ENCODE data around the gene POU6F2.

Gene POU6F2

GRCh38 chr7:39069896-39070881 is 92.5 kb downstream of the POU6F2 start:
- H3K4me3 Mint-ChIP-seq, result no peak overlapping the region
- no peaks in the 10 kb centered on the region for H3K27me3 Mint-ChIP-seq
- no peaks in the 10 kb centered on the region for H3K4me1 Mint-ChIP-seq (ENCODE audit: low read depth)
- H3K27ac Mint-ChIP-seq, result no peak overlapping the region
- H3K9me3 Mint-ChIP-seq, result no peaks in the 10 kb centered on the region
- H3K36me3 Mint-ChIP-seq (ENCODE audit: low read depth), result no peaks in the 10 kb centered on the region

GRCh38 chr7:39071116-39071515 is 93.4 kb downstream of the POU6F2 start:
- Mint-ChIP-seq H3K27me3 (no peaks in the 10 kb centered on the region), H3K4me1 (ENCODE audit: low read depth) (no peaks in the 10 kb centered on the region), H3K27ac (no peak overlapping the region), H3K4me3 (no peak overlapping the region), H3K36me3 (ENCODE audit: low read depth) (no peaks in the 10 kb centered on the region), H3K9me3 (no peaks in the 10 kb centered on the region)

GRCh38 chr7:39073432-39073831 is 95.7 kb downstream of the POU6F2 start:
- H3K4me3 Mint-ChIP-seq, result no peak overlapping the region
- no peaks in the 10 kb centered on the region for H3K36me3 Mint-ChIP-seq (ENCODE audit: low read depth)
- H3K27me3 Mint-ChIP-seq, result no peaks in the 10 kb centered on the region
- H3K9me3 Mint-ChIP-seq, result no peaks in the 10 kb centered on the region
- H3K4me1 Mint-ChIP-seq (ENCODE audit: low read depth), result no peaks in the 10 kb centered on the region
- H3K27ac Mint-ChIP-seq, result no peak overlapping the region

- Mint-ChIP-seq H3K27ac (no peak overlapping the region), H3K4me1 (ENCODE audit: low read depth) (no peaks in the 10 kb centered on the region), H3K36me3 (ENCODE audit: low read depth) (no peaks in the 10 kb centered on the region), H3K9me3 (no peaks in the 10 kb centered on the region), H3K27me3 (no peaks in the 10 kb centered on the region), H3K4me3 (no peak overlapping the region)
Measured at GRCh38 chr7:39075210-39075609, 97.5 kb downstream of the POU6F2 start.

- H3K27me3 Mint-ChIP-seq, result peaks cover 10% of the 10 kb centered on the region
- no peak overlapping the region for H3K4me3 Mint-ChIP-seq
- H3K9me3 Mint-ChIP-seq, result no peaks in the 10 kb centered on the region
- H3K36me3 Mint-ChIP-seq (ENCODE audit: low read depth), result no peaks in the 10 kb centered on the region
- H3K27ac Mint-ChIP-seq, result no peak overlapping the region
- no peaks in the 10 kb centered on the region for H3K4me1 Mint-ChIP-seq (ENCODE audit: low read depth)
Measured at GRCh38 chr7:39083781-39084180, 106.1 kb downstream of the POU6F2 start.

- Mint-ChIP-seq H3K4me1 (ENCODE audit: low read depth) (no peaks in the 10 kb centered on the region), H3K36me3 (ENCODE audit: low read depth) (no peaks in the 10 kb centered on the region), H3K27me3 (peaks cover 10% of the 10 kb centered on the region), H3K27ac (no peak overlapping the region), H3K9me3 (no peaks in the 10 kb centered on the region), H3K4me3 (no peak overlapping the region)
Measured at GRCh38 chr7:39084349-39084748, 106.6 kb downstream of the POU6F2 start.

GRCh38 chr7:39085189-39085588 is 107.5 kb downstream of the POU6F2 start:
- Mint-ChIP-seq H3K27ac (no peak overlapping the region), H3K27me3 (peaks cover 10% of the 10 kb centered on the region), H3K36me3 (ENCODE audit: low read depth) (no peaks in the 10 kb centered on the region), H3K4me1 (ENCODE audit: low read depth) (no peaks in the 10 kb centered on the region), H3K4me3 (no peak overlapping the region), H3K9me3 (no peaks in the 10 kb centered on the region)

GRCh38 chr7:39085590-39086049 is 107.9 kb downstream of the POU6F2 start:
- H3K36me3 Mint-ChIP-seq (ENCODE audit: low read depth), result no peaks in the 10 kb centered on the region
- H3K4me3 Mint-ChIP-seq, result no peak overlapping the region
- no peaks in the 10 kb centered on the region for H3K4me1 Mint-ChIP-seq (ENCODE audit: low read depth)
- H3K9me3 Mint-ChIP-seq, result no peaks in the 10 kb centered on the region
- H3K27ac Mint-ChIP-seq, result no peak overlapping the region
- peaks cover 10% of the 10 kb centered on the region for H3K27me3 Mint-ChIP-seq

GRCh38 chr7:39086638-39087360 is 109.1 kb downstream of the POU6F2 start:
- H3K9me3 Mint-ChIP-seq, result no peaks in the 10 kb centered on the region
- no peaks in the 10 kb centered on the region for H3K4me1 Mint-ChIP-seq (ENCODE audit: low read depth)
- H3K36me3 Mint-ChIP-seq (ENCODE audit: low read depth), result no peaks in the 10 kb centered on the region

GRCh38 chr7:39088730-39089593 is 111.3 kb downstream of the POU6F2 start:
- H3K9me3 Mint-ChIP-seq, result no peaks in the 10 kb centered on the region
- H3K27me3 Mint-ChIP-seq, result peaks cover 10% of the 10 kb centered on the region
- no peak overlapping the region for H3K4me3 Mint-ChIP-seq
- H3K36me3 Mint-ChIP-seq (ENCODE audit: low read depth), result no peaks in the 10 kb centered on the region
- no peak overlapping the region for H3K27ac Mint-ChIP-seq
- no peaks in the 10 kb centered on the region for H3K4me1 Mint-ChIP-seq (ENCODE audit: low read depth)

More at GRCh38 chr7:39086638-39087360, 109.1 kb downstream of the POU6F2 start:
- Mint-ChIP-seq H3K4me3 (no peak overlapping the region), H3K27me3 (peaks cover 10% of the 10 kb centered on the region), H3K27ac (no peak overlapping the region)

- H3K27me3 Mint-ChIP-seq, result peaks cover 8% of the 10 kb centered on the region
- H3K4me1 Mint-ChIP-seq (ENCODE audit: low read depth), result no peaks in the 10 kb centered on the region
- no peaks in the 10 kb centered on the region for H3K36me3 Mint-ChIP-seq (ENCODE audit: low read depth)
- no peak overlapping the region for H3K4me3 Mint-ChIP-seq
- H3K9me3 Mint-ChIP-seq, result no peaks in the 10 kb centered on the region
- no peak overlapping the region for H3K27ac Mint-ChIP-seq
Measured at GRCh38 chr7:39091145-39091544, 113.4 kb downstream of the POU6F2 start.

- Mint-ChIP-seq H3K4me3 (no peak overlapping the region), H3K4me1 (ENCODE audit: low read depth) (no peaks in the 10 kb centered on the region), H3K27me3 (peaks cover 3% of the 10 kb centered on the region), H3K9me3 (no peaks in the 10 kb centered on the region), H3K36me3 (ENCODE audit: low read depth) (no peaks in the 10 kb centered on the region), H3K27ac (no peak overlapping the region)
Measured at GRCh38 chr7:39091774-39092173, 114.1 kb downstream of the POU6F2 start.

- Mint-ChIP-seq H3K4me1 (ENCODE audit: low read depth) (no peaks in the 10 kb centered on the region), H3K27ac (no peak overlapping the region), H3K9me3 (no peaks in the 10 kb centered on the region), H3K36me3 (ENCODE audit: low read depth) (no peaks in the 10 kb centered on the region), H3K27me3 (no peaks in the 10 kb centered on the region), H3K4me3 (no peak overlapping the region)
Measured at GRCh38 chr7:39094731-39095130, 117.0 kb downstream of the POU6F2 start.

- Mint-ChIP-seq H3K9me3 (no peaks in the 10 kb centered on the region), H3K4me3 (no peak overlapping the region), H3K36me3 (ENCODE audit: low read depth) (no peaks in the 10 kb centered on the region), H3K27ac (no peak overlapping the region), H3K27me3 (no peaks in the 10 kb centered on the region), H3K4me1 (ENCODE audit: low read depth) (no peaks in the 10 kb centered on the region)
Measured at GRCh38 chr7:39095875-39096619, 118.3 kb downstream of the POU6F2 start.

Data from stimulated activated naive CD8-positive, alpha-beta T cell treated with anti-CD3 and anti-CD28 coated beads, Interleukin-15, Interleukin-2, amounts not matched to agents 100 ng/mL and 50 ng/mL, for 24 hours (primary cell).